ENCODE data around the gene VWF.

Gene VWF

DNA sequence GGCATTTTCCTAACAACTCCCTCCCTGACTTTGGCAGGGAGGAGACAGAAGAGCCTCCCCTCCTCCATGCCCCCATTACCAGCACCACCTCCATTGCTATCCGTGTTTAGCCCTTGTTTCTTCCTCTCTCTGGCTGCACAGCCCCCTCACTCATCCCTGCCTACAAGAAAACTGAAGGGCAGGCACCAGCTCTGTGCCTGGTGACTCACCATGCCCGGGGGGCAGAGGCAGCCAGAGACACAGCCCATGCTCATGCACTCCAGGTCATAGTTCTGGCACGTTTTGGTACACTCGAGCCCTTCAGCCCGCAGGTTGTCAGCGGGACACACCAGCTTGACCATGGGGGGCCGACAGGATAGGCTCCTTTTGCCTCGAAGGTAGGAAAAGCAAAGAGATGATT lies 80.4 kb downstream of the VWF start:
- no peak overlapping the region for H2BK15ac ChIP-seq (ENCODE audit: low read depth, poor library complexity, severe bottlenecking)
- H2BK12ac ChIP-seq (ENCODE audit: low read length in 2 of 2) = no peak overlapping the region
- no peaks in the 10 kb centered on the region for H3K36me3 ChIP-seq (ENCODE audit: control insufficient read depth in 1 of 2, insufficient read depth in 2 of 2, low read depth in 1 of 2, low read length in 2 of 2)
- no peak overlapping the region for H2BK5ac ChIP-seq (ENCODE audit: low read depth, low read length, poor library complexity, severe bottlenecking)
- 77% methylated on average over 8 of the region's 8 CpGs for whole genome bisulfite sequencing
- no peak overlapping the region for H2BK120ac ChIP-seq (ENCODE audit: low read depth, low read length)
- H3K18ac ChIP-seq (ENCODE audit: low read depth in 1 of 2, low read length in 2 of 2) = no peak overlapping the region
- H2AK5ac ChIP-seq (ENCODE audit: low read length, severe bottlenecking) = no peak overlapping the region
- no peak overlapping the region for H4K8ac ChIP-seq (ENCODE audit: low read length)
- no peak overlapping the region for H3K23ac ChIP-seq (ENCODE audit: low read length in 2 of 2)
- no peak overlapping the region for H3K4me2 ChIP-seq (ENCODE audit: low read length, poor library complexity, severe bottlenecking)
- no peak overlapping the region for H2AFZ ChIP-seq (ENCODE audit: low read depth, low read length)
- H3K4me1 ChIP-seq (ENCODE audit: control insufficient read depth, insufficient read depth, low read depth, low read length) = peaks cover 7% of the 10 kb centered on the region
- no peak overlapping the region for H3K14ac ChIP-seq (ENCODE audit: low read length in 2 of 2)
- H3K27ac ChIP-seq (ENCODE audit: low read length, poor library complexity, severe bottlenecking) = no peak overlapping the region
- no peaks in the 10 kb centered on the region for H3K79me1 ChIP-seq (replicated peaks; ENCODE audit: low read length, poor library complexity, severe bottlenecking)
- H4K91ac ChIP-seq (ENCODE audit: low read length) = no peak overlapping the region
- DNase-seq = no peak
- no peak overlapping the region for H3K4ac ChIP-seq (ENCODE audit: low read depth in 1 of 2, low read length in 2 of 2)
- H3K9me3 ChIP-seq (ENCODE audit: control insufficient read depth, low read length) = no peaks in the 10 kb centered on the region
- H3K27me3 ChIP-seq (ENCODE audit: control insufficient read depth in 1 of 2, insufficient read depth in 1 of 2, low read length in 2 of 2) = no peaks in the 10 kb centered on the region
- no peak overlapping the region for H3K9ac ChIP-seq (ENCODE audit: low read length)
- H3K4me3 ChIP-seq (ENCODE audit: insufficient read depth in 1 of 2, low read depth in 1 of 2, low read length in 2 of 2) = no peak overlapping the region

DNA sequence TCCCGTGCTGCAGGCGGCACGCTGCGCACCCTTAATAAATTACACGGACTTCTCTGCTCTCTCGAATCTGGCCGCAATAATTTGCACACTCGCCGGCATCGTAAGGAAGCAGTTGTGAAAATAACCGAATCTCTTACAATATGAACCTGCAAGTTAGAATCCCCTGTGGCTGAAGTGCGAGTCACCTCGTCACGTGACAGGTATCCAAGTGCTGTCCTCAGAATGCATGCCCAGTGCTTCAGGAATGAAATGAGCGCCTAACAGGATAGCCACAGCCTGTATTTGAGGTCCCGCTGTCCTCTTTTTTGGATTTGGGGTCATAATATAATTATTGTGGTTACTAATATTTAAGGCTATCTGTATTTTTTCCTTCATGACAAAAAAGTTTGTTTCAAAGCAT lies 82.0 kb downstream of the VWF start:
- Histone ChIP-seq H3K4me2 (ENCODE audit: low read length, poor library complexity, severe bottlenecking) (no peak overlapping the region), H2BK15ac (ENCODE audit: low read depth, poor library complexity, severe bottlenecking) (no peak overlapping the region), H2BK12ac (ENCODE audit: low read length in 2 of 2) (no peak overlapping the region), H3K14ac (ENCODE audit: low read length in 2 of 2) (peak overlapping the region in 1 of 2 experiments; percentile 55), H2BK5ac (ENCODE audit: low read depth, low read length, poor library complexity, severe bottlenecking) (no peak overlapping the region), H2BK120ac (ENCODE audit: low read depth, low read length) (no peak overlapping the region), H3K27me3 (ENCODE audit: control insufficient read depth in 1 of 2, insufficient read depth in 1 of 2, low read length in 2 of 2) (no peaks in the 10 kb centered on the region), H3K27ac (ENCODE audit: low read length, poor library complexity, severe bottlenecking) (no peak overlapping the region), H3K4me3 (ENCODE audit: insufficient read depth in 1 of 2, low read depth in 1 of 2, low read length in 2 of 2) (no peak overlapping the region), H3K9ac (ENCODE audit: low read length) (no peak overlapping the region), H2AK5ac (ENCODE audit: low read length, severe bottlenecking) (no peak overlapping the region), H3K4ac (ENCODE audit: low read depth in 1 of 2, low read length in 2 of 2) (no peak overlapping the region), H3K79me1 (replicated peaks; ENCODE audit: low read length, poor library complexity, severe bottlenecking) (no peaks in the 10 kb centered on the region), H2AFZ (ENCODE audit: low read depth, low read length) (no peak overlapping the region), H3K18ac (ENCODE audit: low read depth in 1 of 2, low read length in 2 of 2) (no peak overlapping the region), H3K23ac (ENCODE audit: low read length in 2 of 2) (no peak overlapping the region), H4K91ac (ENCODE audit: low read length) (no peak overlapping the region), H3K9me3 (ENCODE audit: control insufficient read depth, low read length) (no peaks in the 10 kb centered on the region), H3K4me1 (ENCODE audit: control insufficient read depth, insufficient read depth, low read depth, low read length) (peaks cover 7% of the 10 kb centered on the region), H3K36me3 (ENCODE audit: control insufficient read depth in 1 of 2, insufficient read depth in 2 of 2, low read depth in 1 of 2, low read length in 2 of 2) (no peaks in the 10 kb centered on the region), H4K8ac (ENCODE audit: low read length) (no peak overlapping the region)
- DNase-seq = no peak
- 87% methylated on average over 15 of the region's 16 CpGs for WGBS

- H4K8ac ChIP-seq (ENCODE audit: low read length) = no peak overlapping the region
- H3K23ac ChIP-seq (ENCODE audit: low read length in 2 of 2) = no peak overlapping the region
- H3K27ac ChIP-seq (ENCODE audit: low read length, poor library complexity, severe bottlenecking) = no peak overlapping the region
- no peak overlapping the region for H2BK15ac ChIP-seq (ENCODE audit: low read depth, poor library complexity, severe bottlenecking)
- H3K4me1 ChIP-seq (ENCODE audit: control insufficient read depth, insufficient read depth, low read depth, low read length) = peaks cover 7% of the 10 kb centered on the region
- no peak overlapping the region for H3K4me2 ChIP-seq (ENCODE audit: low read length, poor library complexity, severe bottlenecking)
- H4K91ac ChIP-seq (ENCODE audit: low read length) = no peak overlapping the region
- H3K36me3 ChIP-seq (ENCODE audit: control insufficient read depth in 1 of 2, insufficient read depth in 2 of 2, low read depth in 1 of 2, low read length in 2 of 2) = no peaks in the 10 kb centered on the region
- no peak overlapping the region for H3K18ac ChIP-seq (ENCODE audit: low read depth in 1 of 2, low read length in 2 of 2)
- H3K9ac ChIP-seq (ENCODE audit: low read length) = no peak overlapping the region
- H3K9me3 ChIP-seq (ENCODE audit: control insufficient read depth, low read length) = no peaks in the 10 kb centered on the region
- H2BK5ac ChIP-seq (ENCODE audit: low read depth, low read length, poor library complexity, severe bottlenecking) = no peak overlapping the region
- WGBS = 83% methylated on average over 7 of the region's 7 CpGs
- no peak overlapping the region for H2AFZ ChIP-seq (ENCODE audit: low read depth, low read length)
- no peak overlapping the region for H3K14ac ChIP-seq (ENCODE audit: low read length in 2 of 2)
- no peaks in the 10 kb centered on the region for H3K79me1 ChIP-seq (replicated peaks; ENCODE audit: low read length, poor library complexity, severe bottlenecking)
- peak; percentile 26 for DNase-seq
- H3K4ac ChIP-seq (ENCODE audit: low read depth in 1 of 2, low read length in 2 of 2) = no peak overlapping the region
- H3K27me3 ChIP-seq (ENCODE audit: control insufficient read depth in 1 of 2, insufficient read depth in 1 of 2, low read length in 2 of 2) = no peaks in the 10 kb centered on the region
- H3K4me3 ChIP-seq (ENCODE audit: insufficient read depth in 1 of 2, low read depth in 1 of 2, low read length in 2 of 2) = no peak overlapping the region
- no peak overlapping the region for H2AK5ac ChIP-seq (ENCODE audit: low read length, severe bottlenecking)
- H2BK120ac ChIP-seq (ENCODE audit: low read depth, low read length) = no peak overlapping the region
- no peak overlapping the region for H2BK12ac ChIP-seq (ENCODE audit: low read length in 2 of 2)
Observed at GRCh38 chr12:6041891-6042290, 82.6 kb downstream of the VWF start.

GRCh38 chr12:6040815-6041214 lies 83.7 kb downstream of the VWF start:
- Histone ChIP-seq H2BK5ac (ENCODE audit: low read depth, low read length, poor library complexity, severe bottlenecking) (no peak overlapping the region), H2BK12ac (ENCODE audit: low read length in 2 of 2) (no peak overlapping the region), H3K18ac (ENCODE audit: low read depth in 1 of 2, low read length in 2 of 2) (no peak overlapping the region), H3K36me3 (ENCODE audit: control insufficient read depth in 1 of 2, insufficient read depth in 2 of 2, low read depth in 1 of 2, low read length in 2 of 2) (no peaks in the 10 kb centered on the region), H3K27ac (ENCODE audit: low read length, poor library complexity, severe bottlenecking) (no peak overlapping the region), H2BK15ac (ENCODE audit: low read depth, poor library complexity, severe bottlenecking) (no peak overlapping the region), H3K27me3 (ENCODE audit: control insufficient read depth in 1 of 2, insufficient read depth in 1 of 2, low read length in 2 of 2) (no peaks in the 10 kb centered on the region), H3K4me3 (ENCODE audit: insufficient read depth in 1 of 2, low read depth in 1 of 2, low read length in 2 of 2) (no peak overlapping the region), H2BK120ac (ENCODE audit: low read depth, low read length) (no peak overlapping the region), H3K9ac (ENCODE audit: low read length) (no peak overlapping the region), H2AFZ (ENCODE audit: low read depth, low read length) (no peak overlapping the region), H3K9me3 (ENCODE audit: control insufficient read depth, low read length) (no peaks in the 10 kb centered on the region), H3K23ac (ENCODE audit: low read length in 2 of 2) (no peak overlapping the region), H3K4me2 (ENCODE audit: low read length, poor library complexity, severe bottlenecking) (no peak overlapping the region), H3K14ac (ENCODE audit: low read length in 2 of 2) (no peak overlapping the region), H3K4me1 (ENCODE audit: control insufficient read depth, insufficient read depth, low read depth, low read length) (peaks cover 7% of the 10 kb centered on the region), H3K4ac (ENCODE audit: low read depth in 1 of 2, low read length in 2 of 2) (no peak overlapping the region), H3K79me1 (replicated peaks; ENCODE audit: low read length, poor library complexity, severe bottlenecking) (no peaks in the 10 kb centered on the region), H4K91ac (ENCODE audit: low read length) (no peak overlapping the region), H4K8ac (ENCODE audit: low read length) (no peak overlapping the region), H2AK5ac (ENCODE audit: low read length, severe bottlenecking) (peak overlapping the region; percentile 74)
- no peak for DNase-seq
- 92% methylated on average over 4 of the region's 5 CpGs for WGBS

Data from mesenchymal stem cell (in vitro differentiated cells and primary cell).